NOMO-1 (cell line): ENCODE results near the gene ZIC1.

Experiments used
- DNase-seq, 2 experiments: peaks; one replicate each; lab custom pipeline; 2025; ENCODE audit not compliant: unreplicated experiment in 2 of 2; lab: John Stamatoyannopoulos, UW

ZIC1 gene

DNA sequence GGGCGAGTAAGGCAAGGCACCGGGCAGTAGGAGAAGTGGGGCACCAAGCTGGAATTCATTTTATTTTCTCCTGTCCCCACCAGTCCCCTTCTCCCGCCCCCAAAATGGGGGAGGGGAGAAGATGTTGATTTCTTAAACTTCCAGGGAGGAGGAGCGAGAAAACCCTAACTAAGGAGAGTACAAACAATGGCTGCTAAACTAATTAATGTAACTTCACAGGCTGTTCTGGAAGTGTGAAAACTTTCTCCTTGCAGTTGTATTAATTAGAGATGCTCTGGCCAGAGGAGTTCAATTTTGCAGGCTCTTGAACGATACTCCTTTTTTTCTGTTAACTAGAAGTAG is 14.3 kb upstream of the ZIC1 start:
- no peak for DNase-seq

DNA sequence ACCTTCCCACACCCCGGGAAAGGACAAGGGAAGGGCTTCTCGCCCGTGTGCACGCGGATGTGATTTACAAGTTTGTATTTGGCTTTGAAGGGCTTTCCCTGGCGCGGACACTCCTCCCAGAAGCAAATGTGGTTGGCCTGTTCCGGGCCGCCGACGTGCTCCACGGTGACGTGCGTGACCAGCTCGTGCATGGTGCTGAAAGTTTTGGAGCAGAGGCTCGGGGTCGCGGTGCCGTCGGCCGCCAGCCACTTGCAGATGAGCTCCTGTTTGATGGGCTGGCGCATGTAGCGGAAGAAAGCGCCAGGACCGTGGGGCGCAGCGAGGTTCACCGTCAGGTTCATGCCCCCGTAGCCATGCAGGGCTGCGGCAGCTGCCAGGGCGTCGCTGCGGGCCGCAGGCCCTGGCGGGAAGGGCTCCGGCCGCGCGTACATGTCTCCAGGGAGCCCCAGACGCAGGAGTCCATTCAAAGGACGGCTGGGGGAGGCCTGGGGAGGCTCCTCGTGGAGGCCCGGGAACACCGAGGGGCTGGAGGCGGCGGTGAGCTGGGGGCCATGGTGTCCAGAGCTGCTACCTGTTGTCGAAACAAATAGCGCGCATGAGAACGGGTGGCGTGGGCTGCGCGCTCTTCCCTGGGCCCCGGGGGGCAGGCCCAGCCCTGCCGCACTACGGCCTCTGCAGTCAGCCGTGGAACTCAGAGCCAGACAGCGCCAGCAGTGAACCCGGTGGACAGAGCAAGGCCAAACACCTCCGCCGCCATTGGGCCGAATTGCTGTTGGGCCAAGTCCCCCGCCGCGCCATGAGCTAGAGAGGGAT is 13.1 kb upstream of the ZIC1 start:
- no peak for DNase-seq

DNA sequence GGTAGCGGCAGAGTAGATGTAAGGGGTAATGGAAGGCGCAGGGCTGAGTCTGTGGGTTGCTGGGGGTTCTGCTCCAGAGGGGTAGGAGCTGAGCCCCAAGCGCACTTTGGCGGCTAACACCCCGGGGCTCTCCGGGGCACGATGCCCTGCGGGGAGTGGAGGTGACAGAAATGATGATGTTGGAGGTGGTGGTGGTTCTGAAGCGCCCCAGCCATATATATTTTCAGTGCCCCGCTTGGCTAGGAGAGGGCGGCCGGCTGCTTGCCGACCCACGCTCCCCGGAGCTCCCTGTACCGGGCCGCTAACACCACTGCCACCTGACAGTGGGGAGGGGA is 12.5 kb upstream of the ZIC1 start:
- no peak for DNase-seq

DNA sequence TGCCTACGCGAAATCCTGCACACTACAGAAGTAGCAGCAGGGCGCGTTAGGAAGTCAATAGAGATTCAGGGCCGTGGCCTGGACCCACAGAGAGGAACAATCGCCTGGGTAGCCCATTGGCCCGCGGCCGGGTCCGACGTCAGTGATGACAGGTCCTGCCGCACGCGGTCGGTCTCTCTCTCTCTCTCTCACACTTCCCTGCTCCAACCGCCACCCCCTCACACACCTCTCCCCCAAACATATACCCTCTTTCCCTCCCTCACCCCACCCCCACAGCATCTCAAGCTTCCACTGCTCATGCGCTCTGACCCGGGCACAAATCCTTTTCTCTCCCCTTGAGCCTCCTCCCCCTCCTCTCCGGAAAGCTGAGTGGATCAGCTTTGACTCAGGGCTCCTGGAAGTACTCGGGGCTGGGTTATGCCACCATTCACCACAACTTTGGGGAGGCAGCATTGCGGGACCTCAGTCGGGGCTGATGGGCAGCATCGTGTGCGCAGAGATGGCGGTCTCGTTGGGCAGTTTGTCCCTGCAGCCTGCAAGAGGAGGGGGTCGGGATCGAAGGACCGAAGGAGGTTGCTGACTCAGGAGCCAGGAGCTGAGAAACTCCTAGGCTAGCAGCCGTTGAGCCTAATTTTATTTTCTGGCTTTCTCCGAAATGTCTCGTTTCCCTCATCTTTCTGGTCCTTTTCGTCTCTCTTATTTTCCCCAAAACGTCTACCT is 11.8 kb upstream of the ZIC1 start:
- no peak for DNase-seq

DNA sequence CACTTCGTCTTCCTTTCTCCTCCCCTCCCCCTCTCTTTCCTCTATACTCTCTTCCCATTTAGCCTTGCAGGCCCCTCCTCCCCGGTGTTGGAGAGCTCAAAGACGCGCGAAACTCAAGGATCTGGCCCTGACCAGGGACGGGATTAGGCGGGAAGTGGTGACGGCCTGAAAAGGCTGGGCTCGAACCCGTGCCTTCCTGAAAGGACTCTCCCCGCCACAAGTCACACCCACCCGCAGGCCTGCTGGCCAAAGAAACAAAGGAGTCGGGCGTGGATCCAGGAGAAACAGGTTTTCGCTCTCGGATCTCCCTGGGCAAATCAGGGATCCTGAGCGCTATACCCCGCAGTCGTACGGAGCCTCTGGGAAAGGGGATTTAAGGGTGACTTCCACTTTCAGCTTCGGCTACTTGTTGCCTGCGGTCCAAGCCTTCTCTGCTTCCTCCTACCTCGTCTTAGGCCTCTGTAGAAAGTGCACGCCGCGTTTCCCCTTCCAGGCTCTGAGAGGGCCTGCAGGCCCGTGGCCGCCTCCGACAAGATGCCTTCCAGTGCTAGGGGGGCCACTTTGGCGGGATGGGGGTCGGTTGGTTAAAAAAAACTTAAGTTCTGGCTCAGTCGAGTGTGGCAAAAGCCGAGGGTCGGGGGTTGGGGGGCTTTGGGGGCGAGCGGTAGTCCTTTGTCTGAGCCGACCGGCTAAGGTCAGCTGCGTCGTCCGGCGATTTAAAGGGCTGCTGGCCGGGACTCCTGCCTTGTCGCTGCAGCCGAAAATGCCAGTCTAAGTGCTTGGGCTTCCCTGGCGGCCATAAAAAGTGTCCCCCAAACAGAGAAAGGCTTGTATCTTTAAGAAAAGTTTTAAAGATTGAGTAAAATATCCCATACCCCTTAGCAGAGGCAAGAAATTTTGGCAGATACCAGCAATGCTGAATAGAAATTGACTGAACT is 11.0 kb upstream of the ZIC1 start:
- DNase-seq = no peak

DNA sequence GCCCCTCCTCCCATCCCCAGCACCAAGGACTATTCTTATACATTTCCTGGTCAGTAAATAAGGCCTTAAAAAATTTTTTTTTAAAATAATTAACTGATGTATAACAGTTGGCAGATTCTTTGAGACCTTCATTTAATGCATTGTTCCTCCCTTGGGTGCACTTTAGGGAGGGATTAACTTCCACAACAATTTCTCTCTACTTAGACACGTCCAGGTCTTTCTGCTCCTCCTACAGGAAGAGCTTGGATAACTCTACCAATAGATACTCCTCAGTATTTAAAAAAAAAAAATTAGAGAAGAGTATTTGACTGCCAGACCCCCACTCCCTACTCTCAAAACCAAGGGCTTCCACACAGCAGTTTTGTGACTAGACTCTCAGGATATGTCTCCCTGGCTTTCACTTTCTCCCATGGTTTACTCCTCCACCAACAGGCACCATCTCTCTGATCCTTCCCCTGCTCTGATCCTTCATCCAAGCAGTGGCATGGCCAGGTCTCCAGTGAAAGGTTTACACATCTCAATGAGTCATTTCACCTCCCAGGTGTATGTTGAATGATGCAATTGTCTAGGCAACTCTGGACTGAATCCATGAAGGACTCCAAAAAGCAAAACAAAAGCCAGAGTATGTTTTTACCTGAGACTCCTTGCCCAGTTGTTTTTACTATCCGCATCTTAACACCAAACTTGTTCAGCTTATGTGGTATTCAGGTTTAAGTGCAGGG is 10.2 kb upstream of the ZIC1 start:
- no peak for DNase-seq

DNA sequence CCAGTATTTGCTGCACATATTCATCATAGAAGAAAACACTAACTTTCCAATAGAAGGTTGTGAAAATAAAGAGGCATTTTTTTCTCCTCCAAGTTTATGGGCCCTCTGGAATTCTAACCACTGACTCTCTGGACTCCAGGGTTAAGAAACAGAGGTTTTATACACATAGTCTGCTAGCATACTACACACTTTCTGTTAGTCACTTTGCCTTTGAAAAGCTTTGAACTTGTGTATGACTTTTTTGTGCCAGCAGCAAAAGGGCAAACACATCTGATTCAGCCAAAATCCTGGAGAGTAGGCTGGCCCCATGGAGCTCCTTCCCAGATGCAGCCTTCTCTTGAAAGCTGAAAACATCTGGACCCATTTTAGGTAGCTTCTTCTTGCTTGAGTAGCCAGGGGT is 9.1 kb upstream of the ZIC1 start:
- no peak for DNase-seq

DNA sequence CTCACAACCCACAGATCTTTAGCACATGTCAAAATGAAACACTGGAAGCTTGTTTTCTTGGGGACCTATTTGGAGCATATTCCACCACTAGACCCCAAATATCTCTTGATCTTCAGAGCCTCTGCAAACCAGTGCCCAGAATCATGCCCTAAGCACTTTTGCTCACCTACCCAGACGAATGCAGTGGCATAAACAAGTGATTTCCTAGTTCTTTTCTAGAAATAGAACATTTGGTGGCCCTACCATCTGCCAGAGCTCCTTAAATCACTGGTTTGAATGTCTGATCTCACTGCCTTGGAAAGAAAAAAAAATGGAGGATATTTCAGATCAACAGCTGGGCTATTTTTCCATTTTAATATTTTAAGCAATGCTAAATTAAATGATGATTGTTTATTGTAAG is 8.2 kb upstream of the ZIC1 start:
- no peak for DNase-seq

DNA sequence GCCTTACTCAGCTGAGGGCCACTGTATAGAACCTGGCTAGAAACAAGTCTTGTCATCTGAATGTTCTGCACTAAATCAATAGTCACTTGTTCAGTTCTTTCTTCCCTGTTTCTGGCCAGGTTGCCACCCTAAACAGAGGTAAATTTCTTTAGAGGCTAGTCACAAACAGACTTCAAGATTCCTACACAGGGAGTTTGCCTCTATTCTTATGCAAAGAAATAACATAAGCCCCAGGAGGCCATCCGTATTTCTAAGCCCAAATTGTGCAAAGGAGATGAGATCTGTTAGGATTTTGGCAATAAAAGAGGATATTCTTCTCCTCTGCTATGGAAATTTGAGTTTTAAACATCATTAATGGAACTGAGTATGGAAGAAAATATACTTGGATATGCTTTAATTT is 7.7 kb upstream of the ZIC1 start:
- no peak for DNase-seq

DNA sequence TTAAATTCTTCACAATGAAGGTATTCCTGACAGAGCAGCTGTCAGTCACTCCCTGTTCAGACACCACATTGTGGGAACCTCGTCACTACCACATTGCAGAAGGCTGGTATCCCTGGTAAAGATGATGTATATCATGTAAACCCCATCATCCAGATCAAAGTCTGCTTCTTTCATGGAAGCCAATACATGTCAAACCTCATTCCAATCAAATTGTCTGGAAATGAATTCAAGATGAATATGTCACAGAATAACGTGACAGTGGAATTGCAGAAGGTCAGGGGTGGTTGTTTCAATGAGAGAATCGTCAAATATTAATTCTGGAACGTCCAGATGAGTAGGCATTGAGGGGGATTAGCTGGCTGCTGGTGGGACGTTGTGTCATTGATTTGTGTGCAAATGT is 7.0 kb upstream of the ZIC1 start:
- no peak for DNase-seq

DNA sequence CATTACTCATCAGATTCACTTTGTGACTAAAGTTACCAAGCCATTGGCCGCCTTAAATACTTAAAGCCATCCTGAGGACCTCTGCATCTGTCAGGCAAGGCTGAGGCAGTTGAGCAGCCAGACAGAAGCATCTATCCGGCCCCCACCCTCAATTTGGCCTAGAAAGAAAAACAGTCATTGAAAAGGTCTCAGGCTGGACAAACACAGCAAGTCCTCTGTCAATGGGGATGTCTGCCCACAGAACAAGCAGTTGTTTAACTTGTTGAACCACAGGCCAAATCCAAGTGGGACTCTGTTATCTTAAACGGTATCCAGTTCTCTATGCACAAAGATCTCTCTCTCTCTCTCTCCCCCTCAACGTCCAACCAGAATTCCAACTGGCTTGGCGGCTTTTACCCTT is 5.7 kb upstream of the ZIC1 start:
- no peak for DNase-seq

DNA sequence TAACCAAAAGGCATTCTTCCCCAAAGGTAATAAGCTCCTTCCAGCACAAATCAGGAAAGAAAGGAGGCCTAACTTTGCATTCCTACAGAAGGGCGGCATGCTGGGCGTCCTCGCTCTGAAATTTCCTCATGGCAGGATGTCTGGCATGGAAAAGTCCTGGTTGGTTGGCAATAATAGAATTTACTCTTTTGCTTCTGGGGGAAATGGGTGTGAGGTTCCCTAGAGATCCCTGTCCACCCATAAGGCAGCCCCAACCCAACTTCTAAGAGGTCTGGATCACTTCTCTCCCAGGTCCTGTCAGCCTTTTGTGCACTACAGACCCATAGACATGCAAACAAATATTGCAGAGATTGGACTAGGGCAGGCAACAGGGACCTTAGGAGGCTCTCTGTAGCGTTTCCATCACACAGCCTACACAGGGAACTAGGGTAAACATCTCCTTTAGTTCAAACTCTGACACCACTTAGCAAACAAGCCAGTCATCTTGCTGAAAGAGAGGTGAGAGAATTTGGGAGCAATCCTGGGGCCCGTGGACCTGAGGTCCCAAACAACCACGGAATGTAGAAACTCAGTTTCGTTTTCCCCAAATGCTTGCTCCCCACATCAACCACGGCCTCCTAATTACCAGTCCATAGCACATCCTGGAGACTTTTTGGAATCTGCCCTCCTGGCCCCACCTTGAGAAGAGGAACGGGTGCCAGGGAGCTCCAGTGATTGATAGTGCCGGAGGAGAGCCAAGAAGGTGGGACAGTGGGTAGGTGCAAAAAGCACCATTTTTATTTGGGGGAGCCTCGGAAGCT is 5.0 kb upstream of the ZIC1 start:
- DNase-seq = no peak

DNA sequence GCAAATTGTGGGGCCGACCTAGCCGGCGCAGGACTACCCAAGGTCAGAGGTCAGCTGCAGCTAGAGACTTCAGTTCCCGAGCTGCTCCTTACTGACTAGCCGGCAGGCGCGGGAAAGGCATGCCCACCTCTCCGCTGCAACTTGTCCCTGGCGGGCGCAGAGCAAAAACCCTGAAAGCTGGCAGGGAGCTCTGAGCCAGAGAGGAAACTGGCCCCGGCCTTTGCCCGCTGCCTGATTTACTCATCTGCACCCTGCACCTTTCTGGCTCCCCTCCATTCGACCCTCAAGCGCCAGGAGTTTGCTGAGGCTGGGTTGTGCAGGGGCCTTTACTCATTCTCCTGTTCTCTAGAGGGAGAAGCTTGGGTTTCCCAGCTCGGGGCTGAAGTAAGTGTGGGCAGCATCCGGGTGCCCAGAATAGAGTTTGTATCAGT is 4.3 kb upstream of the ZIC1 start:
- no peak for DNase-seq

DNA sequence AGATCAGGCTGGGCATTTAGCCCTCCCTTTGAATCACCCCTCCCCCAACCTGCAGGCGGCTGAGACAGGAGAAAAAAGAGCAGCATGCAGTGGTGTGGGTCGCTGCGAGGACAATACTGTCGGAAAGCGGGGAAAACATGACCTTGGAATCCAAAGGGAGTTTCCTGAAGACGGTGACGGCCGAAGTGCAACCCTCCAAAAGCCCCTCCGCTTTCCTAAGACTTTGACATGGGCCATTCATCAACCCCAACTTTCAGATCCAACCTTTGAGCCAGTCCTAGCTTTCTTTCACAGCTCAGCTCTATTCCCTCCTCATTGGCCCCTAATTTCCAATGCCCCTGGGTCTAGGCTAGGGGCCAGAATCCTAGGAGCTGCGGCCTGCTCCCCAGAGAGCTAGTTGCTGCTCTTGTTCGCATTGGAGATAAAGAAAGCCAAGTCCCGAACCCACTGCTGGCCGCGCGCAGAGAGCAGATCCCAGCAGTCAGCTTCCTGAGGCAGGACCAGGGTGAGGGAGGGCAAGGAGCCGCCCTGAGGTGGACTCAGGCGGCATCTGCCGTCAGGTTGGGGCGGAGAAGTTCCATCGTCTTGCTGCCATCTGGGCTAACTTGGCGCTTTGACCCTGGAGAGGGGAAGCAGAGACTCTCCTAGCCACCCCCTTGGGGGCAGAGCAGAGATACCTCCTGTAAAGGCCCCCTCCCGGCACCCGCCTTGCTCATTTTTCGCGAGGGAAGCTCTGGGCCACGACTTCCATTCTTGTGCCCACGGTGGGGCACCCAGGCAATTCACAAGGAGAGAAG is 3.7 kb upstream of the ZIC1 start:
- no peak for DNase-seq

DNA sequence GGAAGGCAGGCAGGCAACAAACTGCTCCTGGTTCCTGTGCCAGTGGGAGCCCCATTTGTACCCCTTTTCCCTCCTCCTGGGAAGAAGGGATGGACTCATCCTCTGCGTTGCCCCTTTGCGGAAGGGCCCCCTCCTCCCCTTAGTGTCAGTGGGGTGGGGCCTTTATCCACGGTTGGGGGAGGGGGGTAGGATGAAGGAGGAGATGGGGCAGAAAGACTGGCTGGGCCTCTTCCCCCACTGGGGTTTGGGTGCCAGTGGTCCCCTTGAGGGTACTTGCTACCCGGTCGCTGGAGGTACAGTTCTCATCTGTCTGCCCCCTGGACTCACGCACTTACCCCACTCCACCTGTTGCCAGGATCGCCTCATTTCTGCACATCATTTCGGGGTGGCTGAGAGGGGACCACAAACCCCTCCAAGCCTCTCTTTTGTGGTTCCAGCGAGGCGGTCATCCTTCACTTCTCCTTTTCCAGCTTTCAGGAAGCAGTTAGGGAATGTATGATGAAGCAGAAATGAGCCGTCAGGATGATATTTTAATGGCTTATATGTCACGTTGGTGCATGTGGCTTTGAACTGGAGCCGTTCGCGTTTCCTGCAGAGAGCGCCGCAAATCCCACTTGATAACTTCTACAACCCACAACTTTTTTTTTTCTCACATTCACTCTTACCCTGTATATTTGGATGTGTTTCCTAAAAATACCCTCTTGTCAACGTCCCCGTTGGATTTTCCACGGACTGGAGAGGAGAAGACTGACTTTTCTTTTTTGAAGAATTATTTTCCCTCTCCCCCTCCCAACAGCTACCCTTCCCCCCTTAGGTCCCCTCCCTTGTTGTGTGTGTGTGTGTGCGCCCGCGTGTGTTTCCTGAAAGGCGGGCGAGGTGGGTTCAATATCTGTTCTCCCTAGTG is 2.9 kb upstream of the ZIC1 start, which contains the start of gene ZIC4:
Gene ZIC4 (minus strand): TSS at position 516 of the 904 bp plus-strand sequence. CDS start 3,746 bp downstream, outside the sequence.
- DNase-seq = no peak

DNA sequence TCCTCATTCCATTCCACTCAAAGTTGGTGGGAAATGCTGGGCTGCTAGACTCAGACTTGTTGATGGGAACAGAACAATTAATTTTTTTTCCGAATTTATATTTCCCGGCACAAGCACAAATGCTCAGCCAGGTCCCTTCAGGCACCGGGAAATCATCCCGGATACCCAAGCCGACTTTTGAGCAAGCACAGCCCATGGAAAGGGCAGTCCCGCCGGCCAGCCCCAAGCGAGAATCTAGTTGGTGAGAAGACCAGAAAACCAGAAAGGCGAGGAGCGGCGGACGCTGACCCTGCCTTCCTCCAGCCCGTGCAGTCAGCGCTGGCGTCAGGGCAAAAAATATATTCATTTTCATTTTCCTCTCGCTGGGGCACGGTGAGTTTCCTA is 2.1 kb upstream of the ZIC1 start:
- DNase-seq = no peak

DNA sequence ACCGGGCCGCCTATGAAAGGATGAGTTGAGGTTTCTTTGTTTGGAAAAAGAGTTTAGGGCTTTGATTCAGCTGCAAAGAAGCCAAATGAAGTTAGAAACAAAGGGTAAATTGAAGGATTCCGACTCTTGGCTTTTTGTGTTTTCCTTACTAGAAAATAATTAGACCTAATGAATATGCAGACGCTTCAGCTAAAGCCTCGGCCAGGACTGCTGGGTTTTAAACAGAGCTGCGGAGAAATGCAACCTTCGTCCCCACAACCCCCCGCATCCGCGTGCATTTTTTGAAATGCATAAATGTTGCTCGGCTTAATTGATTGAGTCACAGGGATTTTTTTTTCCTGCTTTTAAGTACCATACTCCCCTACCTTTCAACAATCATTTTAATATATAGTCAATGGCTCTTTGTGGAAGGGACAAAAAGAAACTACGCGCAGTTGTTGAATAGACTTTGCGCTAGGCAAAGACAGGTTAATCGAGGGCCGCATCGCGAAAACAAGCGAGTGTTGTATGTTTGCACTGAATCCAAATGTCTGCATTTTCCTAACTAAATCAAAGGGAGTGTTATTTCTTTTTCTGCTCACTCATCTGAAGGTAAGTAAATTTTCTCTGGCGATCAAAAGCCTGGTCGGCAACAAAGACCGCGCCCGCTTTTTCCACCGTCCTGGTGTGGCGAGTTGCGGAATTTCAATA is 1.5 kb upstream of the ZIC1 start:
- DNase-seq = no peak
